ENCODE data around the gene FYN. TPM values are rescaled to one million over a fixed set of nuclear protein-coding genes. Genes with fewer than 3 reads are reported as not detected.

FYN gene
- total and polyA plus RNA-seq, 4 donors: 11.2 to 28.3 (median 19.7) TPM

- Histone ChIP-seq H3K9ac (ENCODE audit: low read depth in 1 of 2, low read length in 2 of 2) (no peak overlapping the region), H3K4me3 (ENCODE audit: low read depth in 1 of 3, low read length in 3 of 3) (no peak overlapping the region)
These were observed 248.7 kb downstream of the FYN start for GRCh38 chr6:111624401-111625098.

DNA sequence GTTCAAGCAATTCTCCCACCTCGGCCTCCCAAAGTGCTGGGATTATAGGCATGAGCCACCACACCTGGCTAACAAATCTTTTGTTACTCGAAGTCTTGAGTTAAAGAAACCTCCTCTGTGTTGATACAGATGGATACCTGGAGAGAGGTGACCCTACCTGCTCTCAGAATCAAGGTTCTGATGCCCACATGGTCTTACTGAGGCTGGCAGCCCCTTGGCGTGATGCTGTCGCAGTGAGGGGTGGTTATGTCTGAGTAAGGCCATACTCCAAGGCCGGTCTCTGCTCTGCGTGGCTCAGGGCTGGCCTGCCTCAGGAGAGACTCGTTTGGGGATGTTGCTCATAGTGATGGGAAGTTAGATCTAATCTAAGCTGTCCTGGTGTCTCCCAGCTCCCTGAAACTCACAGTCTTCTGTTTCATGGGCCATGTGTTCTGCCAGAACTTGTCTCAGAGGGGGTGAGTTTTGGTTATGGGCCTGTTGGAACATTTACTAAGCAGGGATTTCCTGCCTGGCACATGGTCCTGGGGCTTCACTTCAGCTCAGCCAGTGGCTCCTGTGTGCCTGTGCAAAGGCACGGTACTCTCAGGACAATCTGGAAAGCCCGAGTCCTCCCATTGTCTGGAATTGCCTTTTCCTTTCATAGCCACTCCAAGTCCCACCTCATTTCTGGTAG, 250.1 kb downstream of the FYN start:
- H3K9ac ChIP-seq (ENCODE audit: low read depth in 1 of 2, low read length in 2 of 2): no peak overlapping the region
- no peaks in the 10 kb centered on the region for H3K27me3 ChIP-seq (ENCODE audit: control insufficient read depth in 4 of 4, insufficient read depth in 4 of 4, low read length in 3 of 4)
- H3K4me1 ChIP-seq (ENCODE audit: control insufficient read depth in 4 of 4, insufficient read depth in 4 of 4, low read length in 3 of 4): no peaks in the 10 kb centered on the region
- TF ChIP-seq FOXA2 (IDR thresholded peaks at IDR 0.05) (no peak), HNF4G (IDR thresholded peaks at IDR 0.05) (no peak), FOXA1 (IDR thresholded peaks at IDR 0.05) (no peak)
- WGBS: 90% methylated on average over 9 of the region's 9 CpGs
- DNase-seq (ENCODE audit: low spot score): no peak
- H3K4me3 ChIP-seq (ENCODE audit: low read depth in 1 of 3, low read length in 3 of 3): no peak overlapping the region
- H3K27ac ChIP-seq (ENCODE audit: low read depth in 1 of 2, low read length in 2 of 2): no peak overlapping the region
- H3K9me3 ChIP-seq (ENCODE audit: control insufficient read depth in 4 of 4, low read length in 3 of 4): no peaks in the 10 kb centered on the region
- no peaks in the 10 kb centered on the region for H3K36me3 ChIP-seq (ENCODE audit: control insufficient read depth in 4 of 4, insufficient read depth in 3 of 4, low read depth in 1 of 4, low read length in 3 of 4)

More at GRCh38 chr6:111624401-111625098, 248.7 kb downstream of the FYN start:
- Histone ChIP-seq H3K4me1 (ENCODE audit: control insufficient read depth in 4 of 4, insufficient read depth in 4 of 4, low read length in 3 of 4) (no peaks in the 10 kb centered on the region), H3K27me3 (ENCODE audit: control insufficient read depth in 4 of 4, insufficient read depth in 4 of 4, low read length in 3 of 4) (no peaks in the 10 kb centered on the region), H3K9me3 (ENCODE audit: control insufficient read depth in 4 of 4, low read length in 3 of 4) (no peaks in the 10 kb centered on the region), H3K27ac (ENCODE audit: low read depth in 1 of 2, low read length in 2 of 2) (no peak overlapping the region), H3K36me3 (ENCODE audit: control insufficient read depth in 4 of 4, insufficient read depth in 3 of 4, low read depth in 1 of 4, low read length in 3 of 4) (no peaks in the 10 kb centered on the region)
- WGBS: 89% methylated on average over 4 of the region's 4 CpGs
- no peak for DNase-seq (ENCODE audit: low spot score)
- TF ChIP-seq NR2F2 (IDR thresholded peaks at IDR 0.05) (no peak), FOXA1 (IDR thresholded peaks at IDR 0.05) (no peak), HNF4A (conservative IDR thresholded peaks at IDR 0.05) (no peak), SP1 (IDR thresholded peaks at IDR 0.05) (no peak), RAD21 (IDR thresholded peaks at IDR 0.05) (no peak)
- TF ChIP-seq, protein P1, sequence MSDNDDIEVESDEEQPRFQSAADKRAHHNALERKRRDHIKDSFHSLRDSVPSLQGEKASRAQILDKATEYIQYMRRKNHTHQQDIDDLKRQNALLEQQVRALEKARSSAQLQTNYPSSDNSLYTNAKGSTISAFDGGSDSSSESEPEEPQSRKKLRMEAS (IDR thresholded peaks at IDR 0.05): no peak
- TF ChIP-seq, protein P2, sequence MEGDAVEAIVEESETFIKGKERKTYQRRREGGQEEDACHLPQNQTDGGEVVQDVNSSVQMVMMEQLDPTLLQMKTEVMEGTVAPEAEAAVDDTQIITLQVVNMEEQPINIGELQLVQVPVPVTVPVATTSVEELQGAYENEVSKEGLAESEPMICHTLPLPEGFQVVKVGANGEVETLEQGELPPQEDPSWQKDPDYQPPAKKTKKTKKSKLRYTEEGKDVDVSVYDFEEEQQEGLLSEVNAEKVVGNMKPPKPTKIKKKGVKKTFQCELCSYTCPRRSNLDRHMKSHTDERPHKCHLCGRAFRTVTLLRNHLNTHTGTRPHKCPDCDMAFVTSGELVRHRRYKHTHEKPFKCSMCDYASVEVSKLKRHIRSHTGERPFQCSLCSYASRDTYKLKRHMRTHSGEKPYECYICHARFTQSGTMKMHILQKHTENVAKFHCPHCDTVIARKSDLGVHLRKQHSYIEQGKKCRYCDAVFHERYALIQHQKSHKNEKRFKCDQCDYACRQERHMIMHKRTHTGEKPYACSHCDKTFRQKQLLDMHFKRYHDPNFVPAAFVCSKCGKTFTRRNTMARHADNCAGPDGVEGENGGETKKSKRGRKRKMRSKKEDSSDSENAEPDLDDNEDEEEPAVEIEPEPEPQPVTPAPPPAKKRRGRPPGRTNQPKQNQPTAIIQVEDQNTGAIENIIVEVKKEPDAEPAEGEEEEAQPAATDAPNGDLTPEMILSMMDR (IDR thresholded peaks at IDR 0.05; ENCODE audit: low read depth, low read length, missing input control): no peak

- H3K27ac ChIP-seq (ENCODE audit: low read depth in 1 of 2, low read length in 2 of 2): no peak overlapping the region
- H3K9ac ChIP-seq (ENCODE audit: low read depth in 1 of 2, low read length in 2 of 2): no peak overlapping the region
- H3K27me3 ChIP-seq (ENCODE audit: control insufficient read depth in 4 of 4, insufficient read depth in 4 of 4, low read length in 3 of 4): no peaks in the 10 kb centered on the region
- no peak overlapping the region for H3K4me3 ChIP-seq (ENCODE audit: low read depth in 1 of 3, low read length in 3 of 3)
- no peaks in the 10 kb centered on the region for H3K4me1 ChIP-seq (ENCODE audit: control insufficient read depth in 4 of 4, insufficient read depth in 4 of 4, low read length in 3 of 4)
- no peaks in the 10 kb centered on the region for H3K36me3 ChIP-seq (ENCODE audit: control insufficient read depth in 4 of 4, insufficient read depth in 3 of 4, low read depth in 1 of 4, low read length in 3 of 4)
- no peak for DNase-seq (ENCODE audit: low spot score)
- H3K9me3 ChIP-seq (ENCODE audit: control insufficient read depth in 4 of 4, low read length in 3 of 4): no peaks in the 10 kb centered on the region
- TF ChIP-seq, protein P3, sequence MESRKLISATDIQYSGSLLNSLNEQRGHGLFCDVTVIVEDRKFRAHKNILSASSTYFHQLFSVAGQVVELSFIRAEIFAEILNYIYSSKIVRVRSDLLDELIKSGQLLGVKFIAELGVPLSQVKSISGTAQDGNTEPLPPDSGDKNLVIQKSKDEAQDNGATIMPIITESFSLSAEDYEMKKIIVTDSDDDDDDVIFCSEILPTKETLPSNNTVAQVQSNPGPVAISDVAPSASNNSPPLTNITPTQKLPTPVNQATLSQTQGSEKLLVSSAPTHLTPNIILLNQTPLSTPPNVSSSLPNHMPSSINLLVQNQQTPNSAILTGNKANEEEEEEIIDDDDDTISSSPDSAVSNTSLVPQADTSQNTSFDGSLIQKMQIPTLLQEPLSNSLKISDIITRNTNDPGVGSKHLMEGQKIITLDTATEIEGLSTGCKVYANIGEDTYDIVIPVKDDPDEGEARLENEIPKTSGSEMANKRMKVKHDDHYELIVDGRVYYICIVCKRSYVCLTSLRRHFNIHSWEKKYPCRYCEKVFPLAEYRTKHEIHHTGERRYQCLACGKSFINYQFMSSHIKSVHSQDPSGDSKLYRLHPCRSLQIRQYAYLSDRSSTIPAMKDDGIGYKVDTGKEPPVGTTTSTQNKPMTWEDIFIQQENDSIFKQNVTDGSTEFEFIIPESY (IDR thresholded peaks at IDR 0.05): no peak
- TF ChIP-seq YY1 (IDR thresholded peaks at IDR 0.05) (no peak), EGR1 (IDR thresholded peaks at IDR 0.05; ENCODE audit: low read depth in 2 of 2) (no peak), GABPA (IDR thresholded peaks at IDR 0.05 in 1 of 2, conservative IDR thresholded peaks at IDR 0.05 in 1 of 2) (no peak), FOXA2 (IDR thresholded peaks at IDR 0.05) (no peak), RAD21 (IDR thresholded peaks at IDR 0.05) (no peak), HNF4A (conservative IDR thresholded peaks at IDR 0.05) (no peak), JUND (IDR thresholded peaks at IDR 0.05) (no peak), FOXA1 (IDR thresholded peaks at IDR 0.05) (no peak), SP1 (IDR thresholded peaks at IDR 0.05) (no peak), NR2F2 (IDR thresholded peaks at IDR 0.05) (no peak), TAF1 (conservative IDR thresholded peaks at IDR 0.05) (no peak)
- TF ChIP-seq, protein P1 (IDR thresholded peaks at IDR 0.05): no peak
- TF ChIP-seq, protein P4, sequence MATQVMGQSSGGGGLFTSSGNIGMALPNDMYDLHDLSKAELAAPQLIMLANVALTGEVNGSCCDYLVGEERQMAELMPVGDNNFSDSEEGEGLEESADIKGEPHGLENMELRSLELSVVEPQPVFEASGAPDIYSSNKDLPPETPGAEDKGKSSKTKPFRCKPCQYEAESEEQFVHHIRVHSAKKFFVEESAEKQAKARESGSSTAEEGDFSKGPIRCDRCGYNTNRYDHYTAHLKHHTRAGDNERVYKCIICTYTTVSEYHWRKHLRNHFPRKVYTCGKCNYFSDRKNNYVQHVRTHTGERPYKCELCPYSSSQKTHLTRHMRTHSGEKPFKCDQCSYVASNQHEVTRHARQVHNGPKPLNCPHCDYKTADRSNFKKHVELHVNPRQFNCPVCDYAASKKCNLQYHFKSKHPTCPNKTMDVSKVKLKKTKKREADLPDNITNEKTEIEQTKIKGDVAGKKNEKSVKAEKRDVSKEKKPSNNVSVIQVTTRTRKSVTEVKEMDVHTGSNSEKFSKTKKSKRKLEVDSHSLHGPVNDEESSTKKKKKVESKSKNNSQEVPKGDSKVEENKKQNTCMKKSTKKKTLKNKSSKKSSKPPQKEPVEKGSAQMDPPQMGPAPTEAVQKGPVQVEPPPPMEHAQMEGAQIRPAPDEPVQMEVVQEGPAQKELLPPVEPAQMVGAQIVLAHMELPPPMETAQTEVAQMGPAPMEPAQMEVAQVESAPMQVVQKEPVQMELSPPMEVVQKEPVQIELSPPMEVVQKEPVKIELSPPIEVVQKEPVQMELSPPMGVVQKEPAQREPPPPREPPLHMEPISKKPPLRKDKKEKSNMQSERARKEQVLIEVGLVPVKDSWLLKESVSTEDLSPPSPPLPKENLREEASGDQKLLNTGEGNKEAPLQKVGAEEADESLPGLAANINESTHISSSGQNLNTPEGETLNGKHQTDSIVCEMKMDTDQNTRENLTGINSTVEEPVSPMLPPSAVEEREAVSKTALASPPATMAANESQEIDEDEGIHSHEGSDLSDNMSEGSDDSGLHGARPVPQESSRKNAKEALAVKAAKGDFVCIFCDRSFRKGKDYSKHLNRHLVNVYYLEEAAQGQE (IDR thresholded peaks at IDR 0.05): no peak
- TF ChIP-seq, protein P5, sequence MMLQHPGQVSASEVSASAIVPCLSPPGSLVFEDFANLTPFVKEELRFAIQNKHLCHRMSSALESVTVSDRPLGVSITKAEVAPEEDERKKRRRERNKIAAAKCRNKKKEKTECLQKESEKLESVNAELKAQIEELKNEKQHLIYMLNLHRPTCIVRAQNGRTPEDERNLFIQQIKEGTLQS (IDR thresholded peaks at IDR 0.05): no peak
These were observed 253.1 kb downstream of the FYN start for GRCh38 chr6:111620169-111620568.
